H1 (cell line): ENCODE measurements around the gene YPEL2. TPM values are rescaled to one million over a fixed set of nuclear protein-coding genes. Genes with fewer than 3 reads are reported as not detected.

ENCODE experiments used
- CTCF ChIP-seq, 3 experiments: IDR thresholded peaks; 1 replicate in 2 of 3; 2 replicates in 1 of 3; pipeline versions ENCODE4 v1.5.1 to v1.6.1; 2011; ENCODE audit warnings: low read length in 3 of 3, mild to moderate bottlenecking in 3 of 3, inconsistent platforms in 2 of 3, low read depth in 1 of 3, moderate library complexity in 1 of 3; ENCODE audit not compliant: insufficient read depth in 1 of 3; ENCODE audit errors: control extremely low read depth in 1 of 3
- polyA plus RNA-seq, 7 experiments: library from polyadenylated mRNA; depleted of rRNA in 3 of 7; stranded (reverse) in 5 of 7; unstranded in 2 of 7; fragments of >200 nt in 5 of 7; fragments of 200-250 nt in 2 of 7; gene quantifications; 1 replicate in 5 of 7; 2 replicates in 1 of 7; 4 replicates in 1 of 7; pipeline versions ENCODE4 v1.2.1 to v1.2.3, GENCODE V29; 2011 to 2013; ENCODE audit warnings: missing spikeins in 2 of 7, mixed read lengths in 2 of 7
- total RNA-seq: library from RNA; stranded (reverse); fragmentation: NEBNext Ultra II Directional; extraction: Animal tissue kit (Norgen Biotek cat#: 25700); gene quantifications from 2 replicates; pipeline ENCODE4 v1.2.1, GENCODE V29; 2021

The YPEL2 gene
- total and polyA plus RNA-seq, 2 of the 8 experiments (the other 6 are each of a cell fraction or from before 2014, with no cell fraction given): 1.6 to 3.5 TPM

DNA sequence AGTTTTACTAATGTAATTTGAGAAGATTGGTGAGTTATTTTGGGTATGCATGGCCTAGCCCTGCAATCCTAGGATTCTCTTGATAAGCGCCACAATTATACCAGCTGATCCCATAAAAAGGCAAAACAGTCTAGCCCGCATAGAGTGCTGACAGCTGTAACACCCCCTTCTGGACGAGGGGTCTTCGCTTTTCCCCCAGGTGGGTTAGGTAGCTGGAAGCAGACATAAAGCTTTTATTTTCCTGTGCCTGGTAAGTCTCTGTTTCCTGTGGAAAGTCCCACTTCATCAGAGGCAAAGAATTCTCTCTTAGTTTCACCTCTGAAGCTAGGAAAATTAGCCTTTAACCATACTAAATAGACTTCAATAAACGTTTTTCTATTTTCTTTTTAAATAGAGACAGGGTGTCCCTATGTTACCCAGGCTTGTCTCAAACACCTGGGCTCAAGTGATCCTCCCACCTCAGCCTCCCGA lies 108.3 kb downstream of the YPEL2 start (continued):
- no peak for TF ChIP-seq CTCF (IDR thresholded peaks at IDR 0.05; ENCODE audit: control extremely low read depth in 1 of 3, insufficient read depth in 1 of 3, low read depth in 1 of 3, low read length in 3 of 3)
- TF ChIP-seq, all 59 proteins: peak for 0
